HG02763 (cell line): ENCODE measurements around the gene MSH6.

Source experiments
- ATAC-seq: cut with Tn5 transposase; IDR thresholded peaks from one replicate; pipeline ENCODE4 v1.9.1; 2021; ENCODE audit warnings: mild to moderate bottlenecking, moderate library complexity; ENCODE audit not compliant: unreplicated experiment

MSH6 gene, protein sequence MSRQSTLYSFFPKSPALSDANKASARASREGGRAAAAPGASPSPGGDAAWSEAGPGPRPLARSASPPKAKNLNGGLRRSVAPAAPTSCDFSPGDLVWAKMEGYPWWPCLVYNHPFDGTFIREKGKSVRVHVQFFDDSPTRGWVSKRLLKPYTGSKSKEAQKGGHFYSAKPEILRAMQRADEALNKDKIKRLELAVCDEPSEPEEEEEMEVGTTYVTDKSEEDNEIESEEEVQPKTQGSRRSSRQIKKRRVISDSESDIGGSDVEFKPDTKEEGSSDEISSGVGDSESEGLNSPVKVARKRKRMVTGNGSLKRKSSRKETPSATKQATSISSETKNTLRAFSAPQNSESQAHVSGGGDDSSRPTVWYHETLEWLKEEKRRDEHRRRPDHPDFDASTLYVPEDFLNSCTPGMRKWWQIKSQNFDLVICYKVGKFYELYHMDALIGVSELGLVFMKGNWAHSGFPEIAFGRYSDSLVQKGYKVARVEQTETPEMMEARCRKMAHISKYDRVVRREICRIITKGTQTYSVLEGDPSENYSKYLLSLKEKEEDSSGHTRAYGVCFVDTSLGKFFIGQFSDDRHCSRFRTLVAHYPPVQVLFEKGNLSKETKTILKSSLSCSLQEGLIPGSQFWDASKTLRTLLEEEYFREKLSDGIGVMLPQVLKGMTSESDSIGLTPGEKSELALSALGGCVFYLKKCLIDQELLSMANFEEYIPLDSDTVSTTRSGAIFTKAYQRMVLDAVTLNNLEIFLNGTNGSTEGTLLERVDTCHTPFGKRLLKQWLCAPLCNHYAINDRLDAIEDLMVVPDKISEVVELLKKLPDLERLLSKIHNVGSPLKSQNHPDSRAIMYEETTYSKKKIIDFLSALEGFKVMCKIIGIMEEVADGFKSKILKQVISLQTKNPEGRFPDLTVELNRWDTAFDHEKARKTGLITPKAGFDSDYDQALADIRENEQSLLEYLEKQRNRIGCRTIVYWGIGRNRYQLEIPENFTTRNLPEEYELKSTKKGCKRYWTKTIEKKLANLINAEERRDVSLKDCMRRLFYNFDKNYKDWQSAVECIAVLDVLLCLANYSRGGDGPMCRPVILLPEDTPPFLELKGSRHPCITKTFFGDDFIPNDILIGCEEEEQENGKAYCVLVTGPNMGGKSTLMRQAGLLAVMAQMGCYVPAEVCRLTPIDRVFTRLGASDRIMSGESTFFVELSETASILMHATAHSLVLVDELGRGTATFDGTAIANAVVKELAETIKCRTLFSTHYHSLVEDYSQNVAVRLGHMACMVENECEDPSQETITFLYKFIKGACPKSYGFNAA (N-terminal part only)

DNA sequence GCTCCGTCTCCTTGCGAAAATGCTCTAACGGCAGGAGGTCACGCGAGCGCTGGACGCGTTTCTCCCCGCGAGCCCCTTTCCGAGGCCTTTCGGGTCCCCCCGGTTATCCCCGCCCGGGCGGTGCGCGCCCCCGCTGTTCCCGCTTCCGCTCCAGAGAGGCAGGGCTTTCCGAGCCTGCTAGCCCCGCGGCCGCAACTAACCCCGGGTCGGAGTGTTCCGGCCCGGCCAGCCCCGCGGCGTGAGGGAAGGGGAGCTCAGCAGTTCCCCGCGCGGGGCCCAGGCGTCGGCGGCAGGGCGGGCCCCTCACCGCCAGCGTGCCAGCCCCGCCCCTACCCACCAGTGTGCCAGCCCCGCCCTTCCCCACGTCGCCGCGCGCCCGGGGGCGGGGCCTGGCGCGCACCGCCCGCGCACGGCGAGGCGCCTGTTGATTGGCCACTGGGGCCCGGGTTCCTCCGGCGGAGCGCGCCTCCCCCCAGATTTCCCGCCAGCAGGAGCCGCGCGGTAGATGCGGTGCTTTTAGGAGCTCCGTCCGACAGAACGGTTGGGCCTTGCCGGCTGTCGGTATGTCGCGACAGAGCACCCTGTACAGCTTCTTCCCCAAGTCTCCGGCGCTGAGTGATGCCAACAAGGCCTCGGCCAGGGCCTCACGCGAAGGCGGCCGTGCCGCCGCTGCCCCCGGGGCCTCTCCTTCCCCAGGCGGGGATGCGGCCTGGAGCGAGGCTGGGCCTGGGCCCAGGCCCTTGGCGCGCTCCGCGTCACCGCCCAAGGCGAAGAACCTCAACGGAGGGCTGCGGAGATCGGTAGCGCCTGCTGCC is at the start of gene MSH6:
TSS of gene MSH6 (plus strand) at position 475 of the 815 bp plus-strand sequence. CDS start at position 564, 89 bp downstream.
- peak; percentile 86 for ATAC-seq

DNA sequence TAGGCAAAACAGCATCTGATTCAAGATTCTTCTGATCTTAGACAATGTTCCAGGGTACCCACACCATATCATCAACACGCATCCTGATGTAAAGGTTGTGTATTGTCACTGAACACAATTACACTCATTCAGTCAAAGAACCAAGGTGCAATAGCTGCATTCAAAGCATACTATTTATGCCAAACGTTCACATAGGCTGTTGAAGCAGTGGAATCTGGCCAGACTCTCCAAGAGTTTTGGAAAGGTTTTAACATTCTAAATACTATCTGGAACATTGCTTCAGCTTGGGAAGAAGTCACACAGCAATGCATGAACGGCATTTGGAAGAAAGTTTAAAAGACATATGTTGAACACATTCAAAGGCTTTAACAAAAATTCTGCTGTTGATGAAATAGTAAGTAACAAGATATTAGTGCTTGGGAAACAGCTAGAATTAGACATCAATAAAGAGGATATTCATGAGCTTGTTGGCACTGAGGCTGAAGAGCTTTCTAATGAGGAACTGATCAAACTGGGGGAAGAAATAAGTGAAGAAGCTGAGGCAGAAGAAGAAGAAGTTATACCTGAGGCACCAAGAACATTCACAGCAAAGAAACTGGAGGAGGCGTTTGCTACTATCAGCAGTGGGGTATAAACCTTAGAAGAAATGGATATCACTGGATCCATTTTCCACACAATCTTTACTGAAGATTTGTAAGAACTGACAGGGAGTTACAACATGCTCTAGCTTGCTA is 47.6 kb upstream of the MSH6 start:
- no peak for ATAC-seq

DNA sequence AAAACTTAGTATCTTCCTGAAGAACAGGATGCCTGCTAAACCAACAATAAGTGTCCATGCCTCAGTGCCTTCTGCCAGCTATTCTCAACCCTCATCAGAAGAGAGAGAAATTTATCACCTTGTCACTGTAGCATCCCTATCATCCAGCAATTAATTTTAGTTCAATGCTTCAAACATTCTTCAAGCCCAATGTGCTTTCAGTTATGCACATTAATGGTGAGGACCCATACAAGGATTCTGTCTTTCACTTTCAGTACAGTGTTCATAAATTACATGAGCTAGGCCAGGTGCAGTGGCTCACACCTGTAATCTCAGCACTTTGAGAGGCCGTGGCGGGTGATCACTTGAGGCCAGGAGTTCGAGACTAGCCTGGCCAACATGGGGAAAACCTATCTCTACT is 47.0 kb upstream of the MSH6 start:
- ATAC-seq, result no peak

DNA sequence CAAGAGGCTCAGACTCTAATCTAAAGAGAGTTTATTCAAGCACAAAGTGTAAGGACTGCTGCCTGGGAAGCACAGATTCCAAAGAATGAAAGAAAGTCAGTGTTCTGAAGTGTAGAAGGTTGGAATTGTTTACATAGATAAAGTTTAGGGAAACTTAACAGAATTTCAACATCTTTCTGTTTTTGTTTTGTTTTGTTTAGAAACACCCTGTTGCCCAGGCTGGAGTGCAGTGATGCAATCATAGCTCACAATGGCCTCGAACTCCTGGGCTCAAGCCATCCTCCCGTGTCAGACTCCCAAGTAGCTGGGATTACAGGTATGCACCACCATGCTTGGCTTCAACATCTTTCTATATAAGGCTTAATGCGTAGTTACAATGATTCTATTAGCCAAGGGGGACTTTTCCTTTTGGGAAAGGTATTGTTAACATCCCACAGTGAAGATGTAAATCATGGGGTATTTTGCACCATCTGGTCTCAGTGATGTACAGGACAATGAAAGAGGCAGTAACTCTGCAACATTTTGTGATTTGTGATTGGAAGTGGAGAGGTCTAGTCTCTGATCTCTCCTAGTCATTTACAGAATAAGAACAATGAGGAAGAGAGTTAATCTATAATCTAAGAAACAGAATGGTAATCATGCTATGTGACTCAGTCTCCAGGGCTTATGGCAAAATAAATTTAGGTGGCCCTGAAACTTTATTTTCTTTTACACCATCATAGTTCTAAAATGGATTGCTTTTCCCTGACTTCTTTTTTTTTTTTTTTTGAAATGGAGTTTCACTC is 45.6 kb upstream of the MSH6 start:
- ATAC-seq, result no peak

DNA sequence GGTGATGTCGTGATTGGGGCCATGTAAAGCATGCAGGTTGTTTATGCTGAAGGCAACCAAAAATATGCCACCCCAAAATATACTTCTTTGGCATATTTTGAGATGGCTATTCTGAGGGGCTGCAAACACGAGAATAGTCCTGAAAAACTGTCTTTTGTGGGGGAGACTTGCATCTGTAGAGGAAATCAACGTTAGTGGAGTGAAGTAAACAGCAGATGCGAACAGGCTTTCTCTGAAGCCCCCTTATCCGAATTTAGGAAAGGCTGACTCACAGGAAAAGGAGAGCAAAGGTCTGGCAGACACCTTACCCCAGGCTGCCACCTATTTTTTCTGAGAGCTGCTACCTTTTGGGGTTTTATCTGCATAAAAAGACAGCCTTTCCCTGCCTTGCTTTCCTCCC is 44.6 kb upstream of the MSH6 start:
- no peak for ATAC-seq

DNA sequence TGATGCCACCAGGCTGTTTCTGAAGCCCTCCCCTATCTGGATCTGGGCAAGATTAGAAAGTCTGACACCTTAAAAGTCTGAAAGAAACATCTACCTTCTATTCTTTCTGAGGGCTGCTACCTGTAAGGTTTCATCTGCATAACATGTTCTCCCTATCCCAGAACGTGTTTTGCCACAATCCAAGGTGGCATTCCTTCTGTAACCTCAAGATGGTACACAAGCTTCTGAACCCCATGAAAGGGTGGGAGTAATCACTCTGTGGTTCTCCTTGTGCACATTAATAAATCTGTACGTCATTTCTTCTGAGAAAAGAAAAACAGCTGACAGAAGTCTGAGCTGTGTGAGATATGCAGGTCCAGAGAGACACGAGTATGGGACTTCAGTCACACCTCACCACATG is 41.8 kb upstream of the MSH6 start:
- ATAC-seq, result no peak

DNA sequence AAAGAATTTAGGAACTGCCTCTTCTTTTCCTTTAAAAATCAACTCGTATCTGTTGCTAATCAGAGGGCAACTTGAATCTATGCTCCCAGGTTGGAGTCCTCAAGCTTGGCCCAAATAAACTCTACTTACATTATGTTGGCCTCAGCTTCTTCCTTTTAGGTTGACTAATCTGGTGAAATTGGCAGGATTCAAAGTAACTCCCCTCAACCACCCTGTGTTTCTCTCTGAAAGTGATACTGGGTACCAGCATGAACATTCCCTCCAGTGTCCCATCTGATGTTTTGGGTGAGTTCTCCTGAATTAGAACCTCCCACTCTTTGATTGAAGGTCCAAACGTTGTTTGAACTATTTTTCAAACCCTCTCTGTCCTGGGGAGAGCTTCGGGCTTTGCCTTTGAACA is 41.3 kb upstream of the MSH6 start:
- ATAC-seq, result no peak

DNA sequence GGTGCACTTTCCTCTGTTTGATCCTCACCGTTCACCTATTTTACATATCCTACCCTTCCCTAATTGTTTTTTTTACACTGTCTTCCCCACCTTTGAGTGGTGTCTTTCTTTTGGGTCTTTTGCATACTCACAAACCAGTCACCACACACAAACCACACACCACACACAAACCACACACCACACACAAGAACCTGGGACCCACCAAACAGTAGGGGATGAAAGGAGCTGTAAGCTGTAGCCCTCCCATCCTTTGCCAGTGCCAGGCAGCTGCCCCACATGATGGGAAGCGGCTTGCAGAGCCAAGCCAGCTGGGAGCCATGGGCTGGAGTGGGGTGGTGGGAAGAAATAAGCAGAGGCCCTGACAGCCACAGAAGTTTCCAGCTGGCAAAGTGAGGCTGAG is 38.9 kb upstream of the MSH6 start:
- no peak for ATAC-seq

DNA sequence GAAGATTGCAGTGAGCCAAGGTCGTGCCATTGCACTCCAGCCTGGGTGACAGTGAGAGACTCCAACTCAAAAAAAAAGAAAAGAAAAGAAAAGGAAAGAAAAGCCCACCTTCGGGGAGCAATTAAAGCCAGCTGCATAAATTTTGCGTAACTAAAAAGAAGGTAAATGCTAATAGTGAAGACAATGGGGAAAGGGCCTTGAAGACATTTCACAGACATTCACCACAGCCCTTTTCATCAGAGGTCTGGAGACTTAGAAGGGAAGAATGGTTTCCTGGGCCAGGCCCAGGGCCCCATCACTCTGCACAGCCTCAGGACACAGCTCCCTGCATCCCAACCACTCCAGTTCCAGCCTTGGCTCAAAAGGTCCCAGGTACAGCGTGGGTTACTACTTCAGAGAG is 35.1 kb upstream of the MSH6 start:
- ATAC-seq, result no peak

DNA sequence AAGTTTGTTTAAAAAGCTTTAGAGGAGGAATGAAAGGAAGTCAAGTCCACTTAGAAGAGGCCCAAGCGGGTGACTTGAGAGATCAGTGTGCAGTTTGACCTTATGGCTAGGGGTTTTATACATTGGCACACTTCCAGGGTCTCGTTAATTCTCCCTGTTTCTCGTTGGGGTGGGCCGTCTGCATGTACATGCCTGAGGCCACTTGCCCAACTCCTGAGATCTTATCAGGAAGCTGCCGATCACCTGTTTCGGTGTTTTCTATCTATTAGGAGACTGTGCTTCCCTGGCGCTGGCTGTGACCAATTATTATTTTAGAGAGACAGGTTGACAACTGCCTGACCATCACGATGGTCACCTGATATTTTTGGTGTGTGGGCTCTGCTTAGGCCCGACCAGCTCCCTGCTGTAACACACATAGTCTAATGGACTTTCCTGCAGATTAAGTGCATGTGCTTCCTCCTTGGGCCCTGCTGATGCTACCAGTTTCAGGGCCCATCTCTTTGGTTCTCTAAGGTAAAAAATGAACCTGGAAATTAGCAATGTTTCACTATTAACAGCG is 31.0 kb upstream of the MSH6 start:
- ATAC-seq, result no peak

DNA sequence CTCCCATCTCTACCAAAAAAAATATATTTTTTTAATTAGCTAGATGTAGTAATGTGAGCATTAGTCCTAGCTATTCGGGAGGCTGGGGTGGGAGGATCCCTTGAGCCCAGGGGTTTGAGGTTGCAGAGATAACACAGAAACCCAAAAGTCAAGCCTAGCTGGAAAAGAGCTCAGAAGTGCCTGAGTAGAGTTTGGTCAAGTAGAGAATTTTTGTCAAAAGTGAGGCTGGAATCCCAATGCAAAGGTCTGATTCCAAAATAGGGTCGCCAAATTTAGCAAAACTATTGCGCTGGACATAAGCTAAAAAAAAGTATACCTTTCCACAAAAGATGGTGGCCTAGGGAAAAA is 15.5 kb upstream of the MSH6 start:
- no peak for ATAC-seq

DNA sequence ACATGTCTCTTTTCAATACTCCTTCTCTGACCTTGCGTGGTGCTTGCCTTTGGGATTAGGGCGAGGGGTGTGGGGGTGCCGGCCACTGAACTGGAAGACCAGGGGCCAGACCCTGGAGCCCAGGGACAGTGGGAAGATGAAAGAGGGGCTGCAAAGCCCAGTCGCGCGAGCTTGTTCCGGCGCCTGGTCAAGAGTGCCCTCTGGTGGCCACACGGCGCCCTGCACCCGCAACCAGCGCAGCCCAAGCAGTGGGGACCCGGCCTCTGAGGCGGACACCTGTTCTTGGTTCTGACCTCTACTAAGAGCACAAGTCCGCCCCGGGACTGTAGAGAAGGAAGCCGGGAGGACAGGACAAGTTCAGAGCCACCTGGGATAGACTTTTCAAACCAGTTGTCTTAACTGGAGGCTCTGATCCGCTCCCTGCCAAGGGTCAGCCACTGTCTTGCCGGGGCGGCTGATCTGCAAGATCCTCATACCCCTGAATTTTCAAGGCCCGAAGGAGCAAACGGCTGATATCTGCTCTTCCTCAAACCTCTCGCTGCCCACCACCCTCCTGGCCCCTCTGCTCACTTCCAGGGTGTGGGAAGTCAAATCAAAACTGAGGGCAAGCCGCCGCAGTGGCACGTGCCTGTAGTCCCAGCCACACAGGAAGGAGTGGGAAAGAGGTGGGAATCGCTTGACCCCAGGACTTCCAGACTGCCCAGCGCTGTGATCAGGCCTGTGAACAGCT is 14.9 kb upstream of the MSH6 start:
- ATAC-seq, result peak; percentile 48

DNA sequence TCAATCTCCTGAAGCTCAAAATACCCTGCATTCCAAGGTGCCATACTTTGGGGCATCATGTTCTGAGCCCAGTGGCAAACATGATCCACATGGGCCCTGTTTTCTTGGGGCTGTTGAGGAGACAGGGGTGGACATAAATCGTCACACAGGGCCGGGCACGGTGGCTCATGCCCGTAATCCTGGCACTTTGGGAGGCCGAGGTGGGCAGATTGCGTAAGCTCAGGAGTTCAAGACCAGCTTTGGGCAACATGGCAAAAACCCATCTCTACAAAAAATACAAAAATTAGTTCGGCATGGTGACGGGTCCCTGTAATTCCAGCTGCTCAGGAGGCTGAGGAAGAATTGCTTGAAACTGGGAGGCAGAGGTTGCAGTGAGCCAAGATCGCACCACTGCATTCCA is 13.6 kb upstream of the MSH6 start:
- ATAC-seq, result no peak

DNA sequence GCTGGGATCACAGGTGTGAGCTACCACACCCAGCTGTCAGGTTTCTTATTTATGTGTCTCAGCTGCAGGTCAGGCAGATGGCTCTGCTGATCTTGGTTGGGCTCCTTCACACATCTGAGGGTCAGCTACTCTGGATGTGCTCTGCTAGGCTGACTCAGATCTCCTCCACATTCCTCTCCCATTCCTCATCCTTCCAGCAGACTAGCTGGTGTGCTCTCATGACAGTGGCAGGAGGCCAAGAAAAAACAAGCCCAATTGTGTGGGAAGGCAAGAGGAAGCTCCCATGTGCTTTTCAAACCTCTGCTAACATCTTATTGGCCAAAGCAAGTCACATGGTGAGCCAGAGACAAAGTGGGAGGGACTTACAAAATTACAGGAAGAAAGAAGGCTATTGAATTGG is 11.7 kb upstream of the MSH6 start:
- ATAC-seq, result no peak

DNA sequence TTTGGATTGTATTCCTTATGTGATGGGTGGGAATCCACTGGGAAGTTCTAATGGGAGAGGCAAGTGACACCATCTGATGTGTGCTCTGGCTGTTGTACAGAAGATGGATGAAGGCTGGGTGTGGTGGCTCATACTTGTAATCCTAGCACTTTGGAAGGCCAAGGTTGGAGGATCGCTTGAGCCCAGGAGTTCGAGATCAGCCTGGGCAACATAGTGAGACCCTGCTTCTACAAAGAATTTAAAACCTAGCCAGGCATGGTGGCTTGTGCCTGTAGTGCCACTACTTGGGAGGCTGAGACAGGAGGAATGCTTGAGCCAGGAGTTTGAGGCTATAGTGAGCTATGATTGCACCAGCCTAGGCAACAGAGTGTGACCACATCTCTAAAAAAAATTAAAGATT is 10.6 kb upstream of the MSH6 start:
- ATAC-seq, result no peak

DNA sequence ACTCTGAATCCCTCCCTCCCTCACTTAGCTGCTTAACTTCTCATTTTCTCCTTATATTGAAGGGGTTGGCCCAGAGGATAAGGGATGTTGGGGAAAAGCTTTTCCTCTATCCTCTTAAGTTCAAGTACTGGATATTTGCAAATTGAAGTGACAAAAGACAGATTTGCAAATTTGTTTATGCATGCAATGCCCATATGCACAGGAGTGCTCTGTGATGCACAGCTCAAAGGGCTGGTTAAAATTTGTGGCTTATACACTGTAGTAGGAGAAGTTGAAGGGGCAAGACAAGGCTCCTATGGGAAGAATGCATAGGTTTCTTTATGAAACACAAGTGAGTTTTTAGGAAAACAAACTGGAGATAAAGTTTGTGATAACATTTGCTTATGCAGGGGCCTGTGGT is 8.4 kb upstream of the MSH6 start:
- ATAC-seq, result no peak

DNA sequence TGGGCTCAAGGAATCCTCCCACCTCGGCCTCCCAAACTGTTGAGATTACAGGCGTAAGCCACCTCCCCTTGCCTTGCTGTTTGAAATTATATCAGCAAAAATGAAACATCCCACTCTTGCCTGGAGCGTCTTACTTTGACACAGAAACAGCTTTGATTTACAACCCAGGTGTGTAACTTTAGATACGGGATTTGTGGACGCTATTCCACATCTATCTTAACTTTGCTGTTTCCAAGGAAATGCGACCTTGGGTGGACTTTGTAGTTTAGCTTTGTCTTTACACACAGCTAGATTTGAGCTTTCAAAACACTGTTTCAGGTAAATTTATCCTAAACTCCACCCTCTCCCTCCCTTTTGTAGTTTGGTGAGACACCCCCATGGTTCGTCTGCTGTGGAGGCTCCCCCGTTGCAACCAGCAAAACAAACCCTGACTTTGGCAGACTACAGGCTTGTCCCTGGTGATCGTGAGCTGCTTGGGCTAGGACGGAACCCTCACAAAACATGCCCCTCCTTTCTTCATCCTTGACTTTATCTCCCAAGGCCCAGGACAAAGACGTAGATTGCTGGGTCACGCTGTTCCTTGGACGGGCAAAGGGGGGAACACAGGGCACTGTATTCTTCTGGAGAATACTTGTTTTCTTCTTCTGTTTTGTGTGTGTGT is 5.5 kb upstream of the MSH6 start:
- ATAC-seq, result no peak
